Inferior parietal cortex (tissue), 1 donor: Measurements from ENCODE around the gene WDFY3.

Experiments
- DNase-seq: peaks from one replicate; pipeline ENCODE4 v3.0.0-alpha.2; 2016; ENCODE audit errors: extremely low spot score

Gene WDFY3, protein sequence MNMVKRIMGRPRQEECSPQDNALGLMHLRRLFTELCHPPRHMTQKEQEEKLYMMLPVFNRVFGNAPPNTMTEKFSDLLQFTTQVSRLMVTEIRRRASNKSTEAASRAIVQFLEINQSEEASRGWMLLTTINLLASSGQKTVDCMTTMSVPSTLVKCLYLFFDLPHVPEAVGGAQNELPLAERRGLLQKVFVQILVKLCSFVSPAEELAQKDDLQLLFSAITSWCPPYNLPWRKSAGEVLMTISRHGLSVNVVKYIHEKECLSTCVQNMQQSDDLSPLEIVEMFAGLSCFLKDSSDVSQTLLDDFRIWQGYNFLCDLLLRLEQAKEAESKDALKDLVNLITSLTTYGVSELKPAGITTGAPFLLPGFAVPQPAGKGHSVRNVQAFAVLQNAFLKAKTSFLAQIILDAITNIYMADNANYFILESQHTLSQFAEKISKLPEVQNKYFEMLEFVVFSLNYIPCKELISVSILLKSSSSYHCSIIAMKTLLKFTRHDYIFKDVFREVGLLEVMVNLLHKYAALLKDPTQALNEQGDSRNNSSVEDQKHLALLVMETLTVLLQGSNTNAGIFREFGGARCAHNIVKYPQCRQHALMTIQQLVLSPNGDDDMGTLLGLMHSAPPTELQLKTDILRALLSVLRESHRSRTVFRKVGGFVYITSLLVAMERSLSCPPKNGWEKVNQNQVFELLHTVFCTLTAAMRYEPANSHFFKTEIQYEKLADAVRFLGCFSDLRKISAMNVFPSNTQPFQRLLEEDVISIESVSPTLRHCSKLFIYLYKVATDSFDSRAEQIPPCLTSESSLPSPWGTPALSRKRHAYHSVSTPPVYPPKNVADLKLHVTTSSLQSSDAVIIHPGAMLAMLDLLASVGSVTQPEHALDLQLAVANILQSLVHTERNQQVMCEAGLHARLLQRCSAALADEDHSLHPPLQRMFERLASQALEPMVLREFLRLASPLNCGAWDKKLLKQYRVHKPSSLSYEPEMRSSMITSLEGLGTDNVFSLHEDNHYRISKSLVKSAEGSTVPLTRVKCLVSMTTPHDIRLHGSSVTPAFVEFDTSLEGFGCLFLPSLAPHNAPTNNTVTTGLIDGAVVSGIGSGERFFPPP (N-terminal part only)

GRCh38 chr4:84966382-84967242, at the start of gene WDFY3:
Gene WDFY3, minus strand, starts transcription at chr4:84966690. Its CDS starts 106,099 bp downstream, at chr4:84860591.
- peak; percentile 82 for DNase-seq

- DNase-seq: no peak
These were observed 39.4 kb upstream of the WDFY3 start for GRCh38 chr4:85005865-85006377.

DNA sequence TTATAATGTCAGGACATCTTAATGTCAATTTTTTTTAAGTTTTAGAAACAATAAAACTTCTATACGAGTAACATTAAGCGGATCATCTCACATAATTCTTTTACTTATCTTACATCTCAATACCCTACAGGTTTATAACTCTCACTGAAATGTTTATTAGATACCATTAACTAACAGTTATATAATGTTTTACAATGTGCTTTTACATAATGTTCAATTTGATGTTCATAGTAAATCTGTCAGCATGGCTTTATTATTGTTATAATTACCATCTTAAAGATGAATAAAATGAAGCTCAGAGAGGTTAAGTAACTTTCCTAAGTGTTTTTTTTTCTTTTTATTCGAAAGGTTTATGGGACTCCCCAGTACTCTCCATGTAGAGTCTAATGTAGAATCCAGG, 33.9 kb upstream of the WDFY3 start:
- DNase-seq: no peak

DNA sequence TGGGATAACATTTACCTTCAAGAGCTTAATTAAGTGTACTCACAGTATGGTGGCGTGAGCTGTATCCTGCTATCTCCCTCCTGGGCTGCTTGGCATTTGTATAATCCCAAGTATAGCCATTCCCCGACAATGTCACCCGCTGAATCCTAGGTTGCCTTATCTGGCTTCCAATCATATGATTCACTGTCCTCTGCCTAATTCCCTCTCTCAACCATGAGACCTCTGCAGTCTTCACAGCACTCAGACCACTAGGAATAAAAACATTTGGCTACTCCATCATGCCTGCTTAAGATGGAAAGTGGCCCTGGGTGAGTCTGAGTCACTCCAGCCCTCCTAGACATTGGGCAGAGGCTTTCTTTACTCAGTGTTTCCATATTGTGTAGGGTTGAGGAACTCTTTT, 28.9 kb upstream of the WDFY3 start:
- DNase-seq: no peak

DNA sequence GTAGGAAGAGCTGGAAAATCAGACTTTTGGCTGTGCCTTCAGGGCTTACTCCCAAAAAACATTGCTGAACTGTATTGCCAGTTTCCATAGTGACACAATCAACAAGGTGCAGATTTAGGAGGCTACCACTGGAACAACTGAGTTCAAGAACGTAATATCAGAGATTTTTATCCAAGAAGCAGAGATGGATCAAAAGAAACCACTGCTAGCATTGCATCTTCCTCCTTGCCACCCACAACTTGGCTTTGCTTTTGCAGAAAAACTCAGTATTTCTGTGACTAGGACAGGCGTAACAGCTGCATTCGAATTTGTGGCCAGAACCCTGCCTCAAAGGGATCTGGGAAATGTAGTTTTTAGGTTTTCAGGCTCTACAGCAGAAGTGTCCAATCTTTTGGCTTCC, 27.8 kb upstream of the WDFY3 start:
- peak; percentile 25 for DNase-seq

GRCh38 chr4:84985952-84986351, 19.5 kb upstream of the WDFY3 start:
- no peak for DNase-seq

DNA sequence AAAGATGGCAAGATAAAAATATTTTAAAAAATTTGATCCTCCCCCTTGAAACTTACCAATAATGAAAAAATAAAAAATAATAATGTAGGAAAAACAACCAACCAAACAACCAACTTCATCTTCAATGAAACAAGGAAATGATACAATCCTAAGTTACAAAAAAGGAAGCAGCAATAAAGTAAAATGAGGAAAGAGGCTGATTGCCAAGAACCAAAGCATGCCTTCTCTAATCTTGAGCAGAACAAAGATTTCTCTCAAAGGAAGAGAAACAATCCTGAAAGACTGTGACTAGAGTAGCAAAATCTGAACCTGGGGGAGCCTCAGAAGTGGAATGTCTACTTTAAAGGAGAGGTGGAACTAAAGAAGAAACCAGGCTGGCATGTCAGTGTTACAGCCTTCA, 10.9 kb upstream of the WDFY3 start:
- no peak for DNase-seq

DNA sequence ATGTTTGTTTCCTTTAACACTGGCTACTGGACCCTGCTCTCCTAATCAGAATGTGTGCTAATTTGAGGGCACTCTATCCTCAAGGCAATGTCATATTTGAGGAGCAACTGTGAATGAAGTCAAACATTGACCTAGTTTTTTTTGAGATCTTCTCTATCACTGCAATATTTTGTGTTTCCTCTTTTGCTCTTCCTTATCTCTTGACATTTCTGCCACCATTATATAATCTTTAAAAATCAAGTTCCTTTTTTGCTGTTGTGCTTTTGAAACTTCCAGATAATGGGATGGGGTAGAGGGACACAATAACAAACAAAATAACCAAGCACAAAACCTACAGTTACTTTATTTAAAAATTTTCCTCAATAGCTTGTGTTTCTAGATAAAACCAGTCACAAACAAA, 7.4 kb upstream of the WDFY3 start:
- no peak for DNase-seq

- DNase-seq: peak; percentile 81
These were observed 4.9 kb upstream of the WDFY3 start for GRCh38 chr4:84971319-84971932.

- DNase-seq: no peak
These were observed 2.4 kb upstream of the WDFY3 start for GRCh38 chr4:84968925-84969324.

GRCh38 chr4:84967243-84967690, 777 bp upstream of the WDFY3 start:
- DNase-seq: peak; percentile 62

DNA sequence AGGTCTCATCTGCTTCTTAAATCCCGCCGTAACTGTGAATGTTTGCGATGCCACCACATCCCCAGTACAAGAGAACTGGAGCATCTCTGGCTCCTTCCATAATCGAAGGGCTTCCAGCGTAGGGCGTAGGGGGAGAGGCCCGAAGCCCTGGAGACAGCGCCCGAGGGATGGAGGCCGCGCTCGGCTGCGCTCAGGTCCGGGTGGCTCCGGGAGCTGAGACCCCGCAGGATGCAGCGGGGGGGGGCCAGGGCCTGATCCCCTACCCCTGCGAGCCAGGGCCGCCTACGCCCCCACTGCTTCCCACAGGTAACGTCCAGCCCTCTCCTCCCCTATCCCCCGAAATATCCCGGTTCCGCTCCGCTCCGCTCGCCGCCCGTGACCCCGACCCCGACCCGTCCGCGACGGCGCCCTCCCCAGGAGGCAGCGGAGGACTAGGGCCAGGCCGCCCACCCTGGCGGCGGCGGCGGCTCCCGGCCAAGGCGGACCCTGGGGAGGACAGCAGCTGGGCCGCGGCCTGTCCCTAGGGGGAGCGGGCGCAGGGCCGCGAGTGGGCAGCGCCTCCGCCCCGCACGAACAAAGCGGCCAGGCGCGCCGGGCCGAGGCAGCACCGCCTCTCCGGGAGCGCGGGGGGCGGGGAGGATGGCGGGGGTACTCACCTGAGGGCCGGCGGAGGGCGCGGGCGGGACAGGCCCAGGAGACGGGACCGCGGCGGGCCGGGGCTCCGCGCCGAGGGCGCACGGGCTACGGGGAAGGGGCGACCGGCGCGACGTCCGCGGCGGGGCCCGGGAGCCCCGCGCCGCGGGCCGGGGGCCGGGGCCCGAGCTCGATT, 723 bp downstream of the WDFY3 start:
- DNase-seq: peak; percentile 59

DNA sequence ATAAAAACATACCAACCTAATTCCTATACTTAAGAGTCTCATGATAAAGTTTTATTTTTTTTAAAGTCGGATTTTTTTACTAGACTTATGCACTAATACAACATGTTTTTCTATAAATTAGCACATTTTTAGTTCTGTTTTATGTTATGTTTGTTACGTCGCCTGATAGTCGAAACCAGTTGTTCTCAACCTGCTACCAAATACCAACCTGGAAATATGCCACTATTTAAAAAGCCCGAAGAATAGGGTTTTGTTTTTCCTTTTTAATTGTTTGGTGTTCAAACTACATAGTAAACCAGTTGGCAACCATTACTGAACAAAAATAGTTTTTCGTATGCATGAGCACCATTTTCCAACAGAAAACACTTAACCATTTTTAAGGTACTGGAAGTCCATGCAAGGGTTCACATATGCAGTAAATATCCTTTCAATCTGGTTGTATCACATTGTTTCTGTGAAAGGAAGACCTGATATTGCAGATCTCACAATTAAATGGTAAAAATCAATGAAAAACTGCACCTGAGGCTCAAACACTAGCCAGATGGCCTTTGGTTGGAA, 1.4 kb downstream of the WDFY3 start:
- DNase-seq: no peak

DNA sequence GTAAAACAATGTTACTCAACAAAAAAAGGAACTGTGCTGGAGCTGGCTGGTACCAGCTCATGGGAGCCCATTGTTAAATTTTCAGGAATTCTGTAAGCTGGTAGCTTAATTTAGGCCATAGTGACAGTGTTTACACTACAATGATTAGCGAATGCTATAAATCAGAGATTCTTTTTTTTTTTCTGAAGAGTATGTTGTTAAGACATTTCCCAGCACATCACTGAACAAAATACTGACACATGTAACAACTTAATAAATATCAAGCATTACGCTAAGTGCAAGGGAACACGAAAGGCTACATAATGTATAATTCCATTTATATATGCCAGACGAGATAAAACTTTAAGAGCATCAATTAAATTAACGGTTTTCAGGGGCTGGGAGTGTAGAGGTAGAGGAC, 4.4 kb downstream of the WDFY3 start:
- DNase-seq: no peak

- DNase-seq: no peak
These were observed 8.1 kb downstream of the WDFY3 start for GRCh38 chr4:84958434-84958833.

GRCh38 chr4:84957514-84958420, 8.7 kb downstream of the WDFY3 start:
- DNase-seq: no peak

DNA sequence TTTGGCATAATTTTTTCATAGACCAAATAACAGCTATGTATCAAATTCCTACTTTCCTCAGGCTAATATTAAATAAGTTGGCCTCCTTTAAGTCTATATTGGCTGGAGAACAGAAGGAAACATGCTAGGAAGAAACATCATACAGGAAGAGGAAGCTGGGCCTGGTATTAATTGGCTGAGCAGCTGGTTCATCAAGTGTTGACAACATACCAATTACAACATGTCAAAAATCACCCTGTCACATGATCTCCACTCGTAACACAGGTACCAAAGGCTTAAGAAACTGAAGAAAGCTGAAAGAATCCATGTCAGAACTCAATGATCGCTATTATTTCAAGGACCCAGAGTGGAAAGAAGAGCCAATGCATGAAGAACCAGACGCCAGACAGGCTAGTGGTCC, 10.5 kb downstream of the WDFY3 start:
- DNase-seq: no peak

DNA sequence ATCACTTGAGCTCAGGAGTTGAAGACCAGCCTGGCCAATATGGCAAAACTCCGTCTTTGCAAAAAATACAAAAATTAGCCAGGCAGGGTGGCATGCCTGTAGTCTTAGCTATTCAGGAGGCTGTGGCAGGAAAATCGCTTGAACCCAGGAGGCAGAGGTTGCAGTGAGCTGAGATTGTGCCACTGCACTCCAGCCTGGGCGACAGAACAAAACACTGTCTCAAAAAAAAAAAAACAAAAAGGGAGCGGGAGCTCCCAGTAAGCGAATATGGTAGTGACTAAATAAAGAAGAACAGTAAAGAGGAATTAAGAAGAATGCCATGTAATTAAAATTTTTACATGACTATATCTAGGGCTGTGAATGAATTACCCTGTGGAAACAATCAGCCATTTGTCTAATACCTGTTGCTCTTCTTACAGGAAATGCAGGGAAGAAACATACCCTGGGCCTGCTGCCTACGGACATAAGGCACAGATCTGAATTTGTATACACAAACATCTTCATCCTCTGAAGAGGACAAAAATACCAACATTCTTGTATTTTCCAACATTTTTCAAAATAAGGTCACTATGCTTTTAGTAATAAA, 11.4 kb downstream of the WDFY3 start:
- DNase-seq: no peak
